ENCODE measurements around the gene ZNF283.

DNA sequence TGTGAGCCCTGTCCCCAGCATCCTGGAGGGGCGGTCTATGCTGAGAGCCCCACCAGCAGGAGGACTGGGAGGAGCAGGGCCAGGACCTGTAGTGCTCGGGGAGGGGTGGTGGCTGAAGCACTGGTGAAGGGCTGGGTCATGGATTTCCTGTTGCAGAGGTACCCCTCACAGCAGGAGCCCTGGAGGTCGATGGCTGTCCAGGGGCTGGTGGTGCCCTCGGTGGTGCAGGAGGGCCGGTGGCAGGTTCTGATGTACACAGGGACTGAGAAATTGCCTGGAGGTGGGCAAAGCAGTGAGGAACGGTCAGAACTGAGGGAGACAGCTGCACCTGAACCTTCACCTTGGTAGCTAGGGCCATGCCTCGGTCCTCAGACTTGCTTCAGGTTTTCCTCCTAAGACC is 29.6 kb upstream of the ZNF283 start:
- TF ChIP-seq CTCF (tag by site-specific recombination; IDR thresholded peaks at IDR 0.05) (no peak), ZNF302 (tag by site-specific recombination; IDR thresholded peaks at IDR 0.05; ENCODE audit: low read depth) (no peak), ZNF701 (tag by site-specific recombination; IDR thresholded peaks at IDR 0.05) (no peak), ZNF24 (tag by site-specific recombination; IDR thresholded peaks at IDR 0.05) (no peak), ZNF830 (tag by site-specific recombination; IDR thresholded peaks at IDR 0.05; ENCODE audit: low read depth) (no peak), ZNF514 (tag by site-specific recombination; IDR thresholded peaks at IDR 0.05) (no peak), KLF16 (tag by site-specific recombination; IDR thresholded peaks at IDR 0.05) (no peak), ZNF354C (tag by site-specific recombination; IDR thresholded peaks at IDR 0.05; ENCODE audit: borderline replicate concordance, low read depth) (no peak), TCF7L2 (IDR thresholded peaks at IDR 0.05; ENCODE audit: borderline replicate concordance, low read depth, low read length) (no peak)
- TF ChIP-seq, protein P1, sequence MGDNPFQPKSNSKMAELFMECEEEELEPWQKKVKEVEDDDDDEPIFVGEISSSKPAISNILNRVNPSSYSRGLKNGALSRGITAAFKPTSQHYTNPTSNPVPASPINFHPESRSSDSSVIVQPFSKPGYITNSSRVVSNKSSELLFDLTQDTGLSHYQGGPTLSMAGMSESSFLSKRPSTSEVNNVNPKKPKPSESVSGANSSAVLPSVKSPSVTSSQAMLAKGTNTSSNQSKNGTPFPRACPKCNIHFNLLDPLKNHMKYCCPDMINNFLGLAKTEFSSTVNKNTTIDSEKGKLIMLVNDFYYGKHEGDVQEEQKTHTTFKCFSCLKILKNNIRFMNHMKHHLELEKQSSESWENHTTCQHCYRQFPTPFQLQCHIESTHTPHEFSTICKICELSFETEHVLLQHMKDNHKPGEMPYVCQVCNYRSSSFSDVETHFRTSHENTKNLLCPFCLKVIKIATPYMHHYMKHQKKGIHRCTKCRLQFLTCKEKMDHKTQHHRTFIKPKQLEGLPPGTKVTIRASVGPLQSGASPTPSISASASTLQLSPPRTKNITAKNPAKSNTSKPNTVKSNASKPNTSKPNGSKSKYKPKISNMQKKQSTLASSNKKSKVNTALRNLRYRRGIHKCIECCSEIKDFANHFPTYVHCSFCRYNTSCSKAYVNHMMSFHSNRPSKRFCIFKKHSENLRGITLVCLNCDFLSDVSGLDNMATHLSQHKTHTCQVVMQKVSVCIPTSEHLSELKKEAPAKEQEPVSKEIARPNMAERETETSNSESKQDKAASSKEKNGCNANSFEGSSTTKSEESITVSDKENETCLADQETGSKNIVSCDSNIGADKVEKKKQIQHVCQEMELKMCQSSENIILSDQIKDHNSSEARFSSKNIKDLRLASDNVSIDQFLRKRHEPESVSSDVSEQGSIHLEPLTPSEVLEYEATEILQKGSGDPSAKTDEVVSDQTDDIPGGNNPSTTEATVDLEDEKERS (tag by site-specific recombination; IDR thresholded peaks at IDR 0.05) = no peak

All from HEK293 (cell line).